Limb (tissue), 2 donors: ENCODE measurements around the gene FKBP1A.

Source experiments
- DNase-seq, 2 donors: peaks; one replicate each; pipeline ENCODE4 v3.0.0-alpha.2; 2016; ENCODE audit errors: extremely low spot score in 2 of 2

FKBP1A gene

DNA sequence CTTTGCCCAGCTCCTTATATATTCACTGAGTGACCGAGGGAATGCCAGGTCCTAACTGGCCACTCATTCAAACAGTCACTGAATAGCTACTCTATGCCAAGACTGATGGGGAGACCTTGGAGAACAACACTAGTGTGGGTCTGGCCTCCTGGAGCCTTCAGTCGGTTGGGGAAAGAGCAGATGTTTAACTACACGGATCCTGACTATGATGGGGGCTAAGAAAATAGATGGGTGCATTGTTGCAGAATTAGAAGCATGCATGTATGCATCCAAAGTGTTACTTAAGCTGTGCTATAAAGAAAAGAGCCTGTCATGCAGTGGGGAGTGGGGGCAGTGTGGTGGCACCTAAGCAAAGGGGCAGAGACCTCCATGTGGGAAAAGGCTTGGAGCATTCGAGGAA, 6.5 kb downstream of the FKBP1A start:
- DNase-seq = no peak

DNA sequence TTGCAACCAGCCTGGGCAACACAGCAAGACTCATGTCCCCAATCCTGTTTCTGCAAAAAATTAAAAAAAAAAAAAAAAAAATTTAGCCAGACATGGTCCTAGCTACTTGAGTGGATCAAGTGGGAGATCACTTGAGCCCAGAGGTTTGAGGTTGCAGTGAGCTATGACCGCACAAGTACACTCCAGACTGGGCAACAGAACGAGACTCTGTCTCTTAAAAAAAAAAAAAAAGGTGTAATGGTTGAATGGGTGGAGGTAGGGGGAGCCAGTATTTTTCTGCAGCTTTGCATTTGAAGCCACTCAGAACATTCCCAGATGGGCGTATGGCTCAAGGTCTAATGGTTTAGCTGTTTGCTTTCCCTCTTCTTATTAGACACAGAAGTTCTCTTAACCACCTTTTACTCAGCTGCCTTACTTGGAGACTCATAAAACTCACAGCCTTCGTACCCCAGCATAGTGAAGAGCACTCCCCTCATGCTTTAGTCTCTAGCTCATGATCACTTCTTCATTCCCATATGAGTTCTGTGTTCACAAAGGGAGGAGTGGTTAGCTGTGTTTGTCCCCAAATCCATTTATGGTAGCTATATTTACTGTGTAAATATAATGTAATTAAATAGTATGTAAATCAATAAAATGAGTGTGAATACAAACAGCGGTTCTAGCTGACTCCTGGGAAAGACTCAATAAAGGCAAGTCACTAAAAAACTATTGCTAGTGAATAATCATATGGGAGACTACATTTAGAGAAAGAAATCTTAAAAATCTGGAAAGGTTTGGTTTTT, 9.0 kb downstream of the FKBP1A start:
- DNase-seq = no peak

DNA sequence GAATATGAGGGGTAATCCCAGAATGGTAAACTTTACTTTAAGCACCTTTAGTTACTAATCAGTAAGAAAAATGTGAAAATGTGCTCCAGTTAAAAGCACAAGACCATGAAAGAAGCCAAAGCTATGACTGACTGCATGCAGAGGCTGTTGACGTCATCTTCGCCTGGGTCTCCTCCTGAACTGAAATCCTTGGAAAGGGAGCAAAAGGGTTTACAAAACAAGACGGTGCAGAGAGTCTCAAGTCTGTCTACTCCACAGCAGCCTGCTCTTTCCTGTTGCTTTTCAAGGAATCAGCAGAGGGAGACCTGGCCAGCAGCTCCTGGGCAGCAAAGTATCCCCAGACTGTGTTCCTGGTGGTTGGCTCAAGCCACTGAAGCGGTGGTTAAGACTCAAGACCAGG, 10.2 kb downstream of the FKBP1A start:
- no peak for DNase-seq

DNA sequence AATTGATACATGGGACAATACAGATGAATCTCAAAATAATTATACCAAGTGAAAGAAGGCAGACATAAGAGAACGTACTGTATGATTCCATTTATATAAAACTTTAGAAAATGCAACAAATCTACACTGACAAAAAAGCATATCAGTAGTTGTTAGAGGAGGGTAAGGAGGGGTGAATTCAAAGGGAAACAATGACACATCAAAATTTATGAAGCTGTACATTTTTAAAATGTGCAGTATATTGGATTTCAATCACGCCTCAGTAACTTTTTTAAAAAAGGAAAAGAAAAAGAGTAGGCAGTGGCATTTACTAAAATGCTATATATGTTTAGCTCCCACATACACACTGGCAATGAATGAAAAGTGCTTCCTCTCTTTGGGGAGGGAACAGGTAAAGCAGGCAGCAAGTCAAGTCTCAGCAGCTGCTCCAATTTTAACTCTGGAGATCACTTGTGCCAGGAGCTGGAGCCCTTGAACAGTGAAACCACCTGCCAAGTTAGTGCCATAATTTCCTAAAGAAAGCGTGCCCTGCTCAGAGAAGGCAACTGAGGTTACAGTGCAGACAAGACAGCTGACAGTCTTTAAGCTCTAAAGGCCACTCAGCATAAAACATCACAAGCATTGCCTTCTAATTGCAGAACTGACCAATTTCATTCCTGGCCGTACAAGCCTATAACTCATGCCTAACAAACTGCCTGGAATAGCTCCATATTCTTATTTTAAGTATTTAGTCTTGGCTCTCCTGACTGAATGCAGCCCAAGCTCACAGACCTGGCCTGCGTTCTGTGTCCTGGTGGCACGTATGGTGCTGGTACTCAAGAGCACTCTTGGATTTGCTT, 10.9 kb downstream of the FKBP1A start:
- DNase-seq = peak in 1 of 2 donors; percentile 14

DNA sequence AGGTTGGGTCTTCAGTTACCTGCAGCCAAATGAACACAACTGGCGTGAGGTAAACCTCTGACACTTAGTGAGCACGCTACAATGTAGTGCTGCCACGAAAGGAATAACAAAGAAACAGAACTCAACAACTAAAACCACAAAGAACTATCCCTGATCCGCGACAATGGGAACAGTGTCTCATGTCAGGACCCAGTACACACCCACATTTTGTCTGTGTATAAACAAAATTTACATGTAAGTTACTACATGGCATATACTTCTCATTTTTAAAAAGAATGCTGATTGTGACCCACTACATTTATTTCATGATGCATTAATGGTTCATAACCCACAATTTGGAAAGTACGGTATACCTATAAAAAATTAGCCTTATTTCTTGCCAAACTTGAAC, 14.1 kb downstream of the FKBP1A start:
- no peak for DNase-seq

DNA sequence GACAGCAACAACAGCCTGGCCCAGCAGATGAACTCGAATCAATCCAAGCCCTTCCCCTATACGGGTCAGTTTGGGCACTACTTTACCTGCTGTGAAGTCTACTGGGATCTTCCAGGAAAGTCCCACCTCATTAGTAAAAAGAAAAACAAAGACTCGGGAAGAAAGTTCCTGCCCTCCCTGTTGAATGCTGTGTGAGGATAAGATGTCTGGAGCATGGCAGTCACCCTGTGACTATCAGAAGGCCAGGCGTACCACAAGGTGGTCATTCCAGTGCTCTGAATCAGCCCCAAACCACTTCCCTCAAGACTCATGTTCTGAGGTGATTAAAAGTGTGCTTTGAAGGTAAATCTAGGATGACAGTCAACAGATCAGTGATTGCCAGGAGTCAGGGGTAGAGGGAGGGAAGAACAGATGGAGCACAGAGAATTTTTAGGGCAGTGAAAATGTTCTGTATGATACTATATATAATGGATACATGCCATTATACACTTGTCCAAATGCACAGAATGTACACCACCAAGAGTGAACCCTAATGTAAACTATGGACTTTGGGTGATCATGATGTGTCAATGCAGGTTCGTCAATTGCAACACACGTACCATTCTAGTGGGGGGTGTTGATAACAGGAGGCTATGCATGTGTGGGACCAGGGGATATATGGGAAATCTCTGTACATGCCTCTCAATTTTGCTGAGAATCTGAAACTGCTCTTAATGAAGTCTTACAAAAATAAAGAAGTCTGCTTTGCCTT, 14.7 kb downstream of the FKBP1A start:
- no peak for DNase-seq

DNA sequence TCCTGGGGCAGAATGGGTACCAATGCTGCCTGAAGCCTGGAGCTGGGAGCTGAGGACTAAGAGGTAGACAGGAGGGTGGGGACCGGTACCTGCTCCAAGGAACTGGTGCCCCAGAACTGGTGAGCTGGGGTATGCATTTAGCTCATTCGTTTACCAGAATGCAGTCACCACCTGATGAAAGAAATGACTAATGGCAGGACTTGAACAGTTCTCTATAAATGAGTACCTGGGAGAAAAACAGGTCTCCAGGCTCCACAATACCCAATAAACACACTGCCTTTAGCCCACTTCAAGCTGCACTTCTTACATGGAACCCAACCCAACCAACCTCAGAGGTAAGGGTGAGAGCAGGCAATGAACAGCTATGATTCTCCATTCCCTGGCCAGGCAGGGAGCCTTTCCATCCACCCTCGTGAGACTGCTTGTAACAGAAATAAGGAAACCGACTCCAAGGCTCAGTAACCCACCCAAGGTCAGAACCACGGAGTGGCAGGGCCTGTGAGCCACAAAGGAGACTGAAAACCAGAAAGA, 15.4 kb downstream of the FKBP1A start:
- no peak for DNase-seq

DNA sequence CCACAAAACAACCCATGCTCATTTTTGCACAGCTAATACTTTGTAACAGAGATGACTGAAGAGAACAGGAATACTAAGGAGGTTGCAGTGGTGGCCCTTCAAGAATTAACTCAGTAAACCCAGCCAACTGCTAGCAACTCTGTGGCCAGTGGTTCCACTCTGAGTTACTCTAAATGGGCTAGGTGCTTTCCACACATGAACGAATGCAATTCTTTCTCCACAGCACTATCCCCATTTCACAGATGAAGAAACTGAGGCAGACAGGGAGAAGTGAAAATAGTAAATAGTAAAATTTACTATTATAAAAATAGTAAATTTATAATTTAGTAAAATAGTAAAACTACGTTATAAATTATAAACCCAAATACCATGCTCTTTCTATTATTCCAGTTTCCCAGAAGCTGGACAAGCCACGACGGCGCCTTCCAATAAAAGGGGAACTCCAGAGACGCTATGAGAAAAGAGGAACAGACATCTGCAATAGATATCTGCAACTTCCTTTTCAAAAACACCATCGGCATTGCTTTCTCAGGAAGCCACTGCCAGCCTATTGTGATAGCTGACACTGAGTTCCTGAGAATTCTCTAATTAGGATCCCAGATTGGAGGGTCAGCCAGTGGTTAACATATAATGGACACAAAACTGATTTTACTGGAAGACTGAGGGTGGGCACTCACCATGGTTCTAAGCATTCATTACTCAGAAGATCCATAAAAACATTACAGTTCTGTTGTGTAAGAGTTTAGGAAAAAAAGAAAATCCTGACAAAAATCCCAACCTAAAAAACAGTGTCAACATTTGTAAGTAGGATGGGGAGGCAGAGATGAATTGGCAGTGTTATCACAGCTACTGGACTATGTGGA, 16.2 kb downstream of the FKBP1A start:
- no peak for DNase-seq

DNA sequence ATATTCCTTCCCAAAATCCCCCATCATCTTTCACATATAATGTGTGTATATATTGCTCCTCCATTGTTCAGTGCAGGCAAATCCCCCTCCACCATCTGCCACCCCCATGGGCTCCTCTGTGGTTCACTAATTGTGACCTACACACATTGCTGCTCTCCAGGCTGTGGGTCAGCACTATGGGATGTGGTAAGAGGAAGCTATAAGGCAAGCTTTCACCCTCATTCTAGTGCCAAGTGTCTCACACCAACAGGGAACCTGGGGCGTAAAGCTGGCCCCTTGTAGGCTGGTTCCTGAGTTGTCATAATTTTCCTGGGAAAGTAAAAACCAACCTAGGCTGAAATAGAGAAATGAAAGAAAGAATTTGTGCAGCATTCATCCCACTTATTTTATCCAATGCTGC, 16.8 kb downstream of the FKBP1A start:
- no peak for DNase-seq

DNA sequence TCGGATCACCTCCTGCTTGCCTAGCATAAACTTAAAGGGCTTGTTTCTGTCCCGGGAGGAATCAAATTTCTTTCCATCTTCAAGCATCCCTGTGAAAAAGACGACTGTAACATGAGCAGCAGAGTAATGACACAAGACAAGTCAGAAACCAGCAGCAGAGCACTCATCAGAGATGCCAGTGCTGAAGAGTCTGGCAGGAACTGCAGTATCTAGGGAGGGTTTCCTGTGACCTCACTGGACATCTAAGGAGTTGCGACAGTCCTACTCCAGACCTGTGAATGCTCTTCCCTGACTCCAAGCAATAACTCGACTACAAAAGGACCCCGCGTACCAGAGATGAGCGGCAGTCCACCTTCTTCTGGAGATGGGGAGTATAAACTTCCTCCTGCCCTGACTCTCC, 17.3 kb downstream of the FKBP1A start:
- DNase-seq = no peak

DNA sequence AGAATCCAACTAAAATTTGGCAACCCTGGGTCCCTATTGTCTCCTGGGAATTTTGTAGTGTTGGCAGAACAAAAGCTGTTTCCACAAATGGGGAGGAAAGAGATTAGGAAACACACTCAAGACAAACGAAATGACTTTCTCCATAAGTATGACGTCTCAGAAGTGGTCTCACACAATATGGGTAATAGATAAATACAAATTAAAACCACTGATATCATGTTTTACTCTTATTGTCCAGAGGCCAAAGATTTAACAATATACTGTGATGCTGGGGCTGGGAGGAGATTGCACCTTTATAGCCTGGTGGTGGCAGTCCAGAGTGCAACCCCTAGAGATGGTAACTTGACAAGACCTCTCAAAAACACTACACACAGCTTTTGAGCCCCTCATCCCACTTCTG, 18.6 kb downstream of the FKBP1A start:
- DNase-seq = no peak

DNA sequence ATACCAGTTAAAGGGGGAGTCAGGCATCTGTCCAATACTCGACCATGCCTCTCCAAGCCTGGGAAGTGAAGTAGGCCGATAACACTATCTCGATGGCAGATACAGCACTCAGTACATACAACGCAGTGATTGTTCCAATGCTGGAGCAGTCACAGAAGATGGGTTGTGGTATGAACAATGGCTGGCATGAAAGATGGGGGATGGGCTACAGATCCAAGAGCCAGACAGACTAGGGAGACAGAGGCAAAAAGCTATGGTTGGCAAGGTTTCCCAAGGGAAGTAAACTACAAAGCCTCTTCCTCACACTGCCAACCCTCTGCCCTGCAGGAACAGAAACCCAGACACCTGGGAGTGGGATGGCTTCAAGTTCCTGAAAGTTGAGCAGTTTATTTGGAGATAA, 19.2 kb downstream of the FKBP1A start:
- DNase-seq = no peak

DNA sequence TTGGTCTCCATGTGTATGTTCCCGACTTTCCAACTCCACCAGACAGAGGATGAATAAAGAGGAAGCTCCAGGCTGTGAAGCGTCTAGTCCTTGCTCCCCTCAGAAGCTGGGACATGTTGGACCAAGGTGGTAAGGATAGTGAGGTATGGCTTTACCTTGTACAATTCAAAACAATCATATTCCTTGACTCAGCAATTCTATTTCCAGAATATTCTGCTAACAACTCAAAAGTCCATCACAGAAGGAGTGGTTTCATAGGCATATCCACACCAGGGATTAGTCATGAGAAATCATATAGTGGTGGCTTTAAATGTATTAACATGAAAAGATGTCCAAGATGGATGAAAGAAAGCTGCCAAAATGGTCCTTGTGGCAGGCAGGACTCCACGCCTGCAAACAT, 19.8 kb downstream of the FKBP1A start:
- no peak for DNase-seq

DNA sequence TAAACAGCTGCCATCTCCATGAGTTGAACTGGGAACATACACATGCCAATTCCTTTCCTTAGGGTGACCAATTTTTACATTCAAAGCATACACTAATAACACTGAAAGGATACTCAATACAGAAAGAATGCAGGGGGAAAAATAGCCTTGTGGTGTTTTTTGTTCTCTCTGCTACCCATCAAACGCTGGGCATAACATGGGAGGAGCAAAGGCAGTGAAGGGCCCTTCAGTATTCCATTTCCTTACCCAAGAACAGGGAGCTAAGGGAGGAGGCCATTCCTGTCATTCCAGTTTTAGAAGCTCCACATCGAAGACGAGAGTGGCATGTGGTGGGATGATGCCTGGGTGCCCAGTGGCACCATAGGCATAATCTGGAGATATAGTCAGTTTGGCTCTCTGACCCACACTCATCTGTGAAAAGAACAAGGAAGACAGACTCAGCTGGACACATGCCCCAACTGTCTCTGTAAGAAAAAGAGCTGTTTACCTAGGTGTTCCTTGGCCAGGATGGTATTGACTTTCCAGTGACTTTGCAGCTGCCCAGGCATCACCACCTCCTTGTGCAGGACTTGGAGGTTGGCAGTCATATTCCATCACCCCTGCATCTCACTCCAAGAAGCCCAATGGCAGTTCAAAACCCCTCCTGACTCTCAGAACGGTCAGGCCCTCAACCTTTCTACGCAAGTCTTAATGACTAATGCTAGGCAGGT, 20.9 kb downstream of the FKBP1A start:
- no peak for DNase-seq

DNA sequence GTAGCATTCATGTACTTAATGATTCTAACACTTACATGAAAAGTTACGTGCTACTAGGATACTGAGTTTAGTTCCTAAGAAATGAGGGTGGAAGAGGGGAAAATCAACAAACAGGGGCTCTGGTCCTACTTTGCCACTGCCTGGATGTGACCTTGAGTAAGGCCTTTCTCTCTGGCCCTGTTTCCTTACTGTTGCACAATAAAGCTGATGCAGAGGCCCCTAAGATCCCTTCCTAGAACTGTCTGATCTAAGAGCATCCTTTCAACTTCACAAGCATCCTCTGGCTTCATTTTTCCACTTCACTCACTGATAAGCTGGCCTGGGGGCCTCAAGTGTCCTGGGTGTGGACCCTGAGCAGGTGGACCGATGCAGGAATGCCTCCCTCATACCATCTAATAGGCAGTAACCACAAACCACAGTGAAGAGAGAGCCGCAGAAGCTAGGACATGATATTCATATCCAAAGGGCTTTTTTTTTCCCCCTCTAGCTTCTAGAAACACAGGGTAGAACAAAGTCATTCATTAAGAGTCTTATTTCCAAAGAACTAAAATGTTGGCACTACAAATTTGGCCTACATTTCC, 21.6 kb downstream of the FKBP1A start:
- no peak for DNase-seq

DNA sequence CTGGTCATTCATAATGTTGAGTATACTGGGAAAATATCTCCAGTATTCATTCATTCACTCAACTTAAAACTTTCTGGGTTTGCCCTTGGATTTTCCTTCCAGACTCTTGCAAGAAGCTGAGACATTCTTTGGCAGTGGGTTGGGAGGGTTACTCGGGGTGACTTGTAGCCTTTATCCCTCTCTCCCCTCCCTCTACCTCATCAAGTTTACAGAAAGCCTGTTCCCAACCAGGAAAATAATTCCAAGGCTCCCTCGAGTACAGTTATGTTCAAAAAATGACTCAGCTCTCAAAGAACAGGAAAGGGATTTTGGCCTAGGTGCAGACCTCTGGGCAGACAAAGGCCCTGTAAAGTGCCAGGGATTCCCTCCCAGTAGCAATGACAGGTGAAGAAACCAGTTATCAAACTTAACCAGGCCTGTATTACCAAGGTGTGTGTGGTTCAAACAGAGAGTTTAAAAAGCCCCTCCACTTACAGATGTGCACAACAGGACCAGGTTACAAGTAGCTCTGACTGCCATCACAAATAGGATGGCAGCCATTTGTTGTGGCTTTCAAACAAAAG, 22.2 kb downstream of the FKBP1A start:
- no peak for DNase-seq

DNA sequence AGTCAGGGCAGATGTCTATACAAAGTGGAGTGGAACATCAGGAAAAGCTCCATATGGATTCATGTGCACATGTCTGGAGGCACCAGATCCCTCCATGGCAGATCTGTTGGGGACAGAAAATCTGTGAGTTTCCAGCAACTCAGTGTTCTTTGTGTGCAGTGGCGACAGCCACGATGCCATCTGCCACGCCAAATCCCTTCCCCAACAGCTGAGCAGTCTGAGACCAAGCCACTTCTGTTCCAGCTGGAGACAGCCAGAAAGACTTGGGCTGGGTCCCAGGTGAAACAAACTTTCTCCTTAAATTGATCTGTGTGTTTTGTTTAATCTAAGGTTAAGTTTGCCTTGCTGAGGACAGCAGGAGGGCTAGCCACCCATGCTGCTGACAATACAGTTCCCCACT, 22.9 kb downstream of the FKBP1A start:
- DNase-seq = no peak

DNA sequence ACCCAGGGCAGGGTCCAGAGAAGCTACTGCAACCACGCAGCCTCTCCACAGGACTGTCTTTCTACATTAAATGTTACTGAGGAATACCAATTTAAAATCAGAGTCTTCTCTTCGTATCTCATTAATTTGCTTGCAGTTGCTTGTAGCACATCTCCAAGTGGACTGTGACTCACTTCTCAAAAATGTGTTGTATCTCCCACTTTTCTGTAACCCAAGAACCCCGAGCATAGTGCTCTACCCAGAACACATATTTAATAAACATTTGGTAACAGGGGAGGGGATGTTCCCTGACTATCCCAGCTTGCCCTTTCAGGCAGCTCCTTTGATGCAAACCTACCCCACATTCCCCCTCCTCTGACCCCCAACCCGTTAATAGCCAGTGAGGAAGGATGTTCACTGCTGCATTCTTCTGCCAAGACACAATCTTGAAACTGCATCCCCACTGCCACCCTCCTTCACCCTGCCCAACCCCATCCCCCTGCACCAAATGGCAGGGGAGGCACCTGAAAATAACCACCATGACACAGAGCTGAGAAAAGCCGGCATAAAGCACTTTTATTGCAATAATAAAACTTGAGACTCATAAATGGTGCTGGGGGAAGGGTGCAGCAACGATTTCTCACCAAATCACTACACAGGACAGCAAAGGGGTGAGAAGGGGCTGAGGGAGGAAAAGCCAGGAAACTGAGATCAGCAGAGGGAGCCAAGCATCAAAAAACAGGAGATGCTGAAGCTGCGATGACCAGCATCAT, 24.2 kb downstream of the FKBP1A start:
- no peak for DNase-seq

DNA sequence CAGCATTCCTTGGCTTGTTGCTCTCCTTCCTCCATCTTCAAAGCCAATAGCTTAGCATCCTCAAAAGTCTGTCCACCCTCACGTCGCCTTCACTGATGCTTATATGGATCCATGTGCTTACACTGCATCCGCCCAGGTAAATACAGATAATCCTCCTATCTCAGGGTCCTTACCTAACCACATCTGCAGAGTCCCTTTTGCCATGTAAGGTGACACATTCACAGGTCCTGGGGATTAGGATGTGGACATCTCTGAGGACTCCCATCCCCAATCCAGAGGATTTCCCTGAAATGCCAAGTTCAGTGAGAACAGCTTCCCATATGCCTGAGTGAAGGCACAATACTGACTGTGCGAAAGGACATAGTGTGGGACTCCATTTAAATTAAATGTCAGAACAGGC, 25.4 kb downstream of the FKBP1A start:
- no peak for DNase-seq
